ENCODE data around the gene NFIA.

Gene NFIA

DNA sequence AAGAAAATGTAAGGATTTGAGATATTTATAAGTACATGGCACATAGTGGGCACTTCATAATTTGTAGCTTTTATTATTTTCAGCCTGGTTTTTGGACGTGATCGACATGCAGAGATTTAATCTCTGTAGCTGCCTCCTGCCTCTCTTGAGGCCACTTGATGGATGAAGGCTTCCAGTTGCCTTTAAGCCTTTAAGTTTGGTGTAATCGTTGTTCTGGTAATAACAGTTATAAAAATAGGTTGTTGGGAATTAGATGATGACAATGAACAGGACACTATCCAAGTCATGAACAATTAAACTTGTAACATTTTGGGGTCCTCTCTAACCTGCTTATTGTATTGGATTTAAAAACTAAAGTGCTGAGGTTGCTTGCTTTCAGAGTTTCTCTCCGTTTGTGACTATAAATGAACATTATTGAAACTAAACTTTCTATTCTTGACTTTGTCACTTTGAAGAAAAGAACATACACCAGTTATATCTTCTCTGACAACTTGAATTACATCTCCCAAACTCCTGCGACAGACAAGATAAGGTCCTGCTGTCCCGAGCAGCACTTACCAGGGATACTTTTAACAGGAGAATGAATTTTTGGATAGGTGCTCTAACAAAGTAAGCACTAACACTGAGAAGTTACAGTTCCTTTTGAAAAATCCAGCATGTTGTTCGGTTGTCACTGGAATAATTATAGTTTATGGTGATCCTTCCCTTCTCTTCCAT, 295.0 kb downstream of the NFIA start:
- Histone ChIP-seq H2AFZ (ENCODE audit: low read length) (no peak overlapping the region), H4K91ac (ENCODE audit: low read depth, low read length, poor library complexity) (no peak overlapping the region), H3K4me1 (ENCODE audit: control insufficient read depth in 2 of 2, insufficient read depth in 1 of 2, low read depth in 1 of 2, low read length in 2 of 2) (peaks cover 0 to 2% of the 10 kb centered on the region in 2 donors), H2BK5ac (ENCODE audit: low read length) (no peak overlapping the region), H3K4me3 (ENCODE audit: low read length in 2 of 2) (no peak overlapping the region), H3K14ac (ENCODE audit: low read length) (no peak overlapping the region), H3K79me1 (ENCODE audit: low read depth, low read length) (no peaks in the 10 kb centered on the region), H3K36me3 (replicated peaks in 1 of 2; ENCODE audit: control insufficient read depth in 2 of 2, insufficient read depth in 2 of 2, low read length in 2 of 2) (no peaks in the 10 kb centered on the region), H3K18ac (ENCODE audit: low read length) (no peak overlapping the region), H3K4ac (ENCODE audit: low read length) (no peak overlapping the region), H2BK12ac (ENCODE audit: low read length) (no peak overlapping the region), H3K27me3 (ENCODE audit: control insufficient read depth in 3 of 3, insufficient read depth in 3 of 3, low read depth in 1 of 3, low read length in 3 of 3) (no peaks in the 10 kb centered on the region), H4K8ac (ENCODE audit: low read depth, low read length) (no peak overlapping the region), H3K23ac (ENCODE audit: low read depth, low read length, poor library complexity) (no peak overlapping the region), H3K9me3 (replicated peaks in 1 of 2; ENCODE audit: control insufficient read depth in 2 of 2, insufficient read depth in 1 of 2, low read depth in 1 of 2, low read length in 2 of 2) (no peaks in the 10 kb centered on the region), H3K27ac (replicated peaks; ENCODE audit: low read length) (no peak overlapping the region), H3K9ac (ENCODE audit: low read depth, low read length, poor library complexity) (no peak overlapping the region), H2BK15ac (ENCODE audit: low read length) (no peak overlapping the region), H2BK120ac (ENCODE audit: low read depth, low read length) (no peak overlapping the region), H2AK5ac (ENCODE audit: low read depth, low read length) (no peak overlapping the region), H3K4me2 (ENCODE audit: insufficient read depth, low read length, poor library complexity, severe bottlenecking) (no peak overlapping the region)
- no peak for DNase-seq (ENCODE audit: low spot score)
- no CpG with 5 or more reads among the region's 7 CpGs for WGBS, 2 donors (ENCODE audit: extremely low coverage in 2 of 2, insufficient read length in 2 of 2, insufficient replicate concordance in 1 of 2)

DNA sequence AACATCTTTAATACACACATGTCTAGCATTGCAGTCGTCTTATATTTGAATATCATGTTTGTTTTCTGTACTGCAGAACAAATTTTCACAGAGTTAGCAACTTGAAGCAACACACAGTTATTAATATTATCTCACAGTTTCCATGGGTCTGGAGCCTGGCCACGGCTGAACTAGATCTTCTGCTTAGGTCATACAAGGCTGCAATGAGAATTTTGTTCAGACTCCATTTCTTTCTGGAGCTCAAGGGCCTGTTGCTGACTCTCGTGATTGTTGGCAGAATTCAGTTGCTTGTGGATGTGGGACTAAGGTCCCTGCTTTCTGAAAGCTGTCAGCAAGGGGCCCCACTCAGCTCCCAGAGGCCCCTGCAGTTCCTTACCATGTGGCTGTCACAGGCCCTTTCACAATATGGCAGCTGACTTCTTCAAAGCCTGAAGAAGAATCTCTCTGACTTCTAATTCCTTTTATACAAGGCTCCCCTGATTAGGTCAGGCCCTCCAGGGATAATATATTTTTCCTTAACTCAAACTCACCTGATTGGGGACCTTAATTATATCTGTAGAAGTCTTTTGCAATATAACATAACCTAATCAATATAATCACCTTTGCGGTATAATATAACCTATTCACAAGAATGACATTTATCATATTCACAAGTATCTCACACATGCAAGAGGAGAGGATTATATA, 296.3 kb downstream of the NFIA start:
- H3K79me1 ChIP-seq (ENCODE audit: low read depth, low read length) = no peaks in the 10 kb centered on the region
- H3K4me1 ChIP-seq (ENCODE audit: control insufficient read depth in 2 of 2, insufficient read depth in 1 of 2, low read depth in 1 of 2, low read length in 2 of 2) = no peaks in the 10 kb centered on the region
- H2BK12ac ChIP-seq (ENCODE audit: low read length) = no peak overlapping the region
- H3K9me3 ChIP-seq (replicated peaks in 1 of 2; ENCODE audit: control insufficient read depth in 2 of 2, insufficient read depth in 1 of 2, low read depth in 1 of 2, low read length in 2 of 2) = no peaks in the 10 kb centered on the region
- H4K91ac ChIP-seq (ENCODE audit: low read depth, low read length, poor library complexity) = no peak overlapping the region
- H3K36me3 ChIP-seq (replicated peaks in 1 of 2; ENCODE audit: control insufficient read depth in 2 of 2, insufficient read depth in 2 of 2, low read length in 2 of 2) = no peaks in the 10 kb centered on the region
- H3K23ac ChIP-seq (ENCODE audit: low read depth, low read length, poor library complexity) = no peak overlapping the region
- H2BK120ac ChIP-seq (ENCODE audit: low read depth, low read length) = no peak overlapping the region
- H3K4ac ChIP-seq (ENCODE audit: low read length) = no peak overlapping the region
- H2BK5ac ChIP-seq (ENCODE audit: low read length) = no peak overlapping the region
- no peak overlapping the region for H3K4me2 ChIP-seq (ENCODE audit: insufficient read depth, low read length, poor library complexity, severe bottlenecking)
- H2AK5ac ChIP-seq (ENCODE audit: low read depth, low read length) = no peak overlapping the region
- H2BK15ac ChIP-seq (ENCODE audit: low read length) = no peak overlapping the region
- H2AFZ ChIP-seq (ENCODE audit: low read length) = no peak overlapping the region
- H3K4me3 ChIP-seq (ENCODE audit: low read length in 2 of 2) = no peak overlapping the region
- H3K14ac ChIP-seq (ENCODE audit: low read length) = no peak overlapping the region
- WGBS, 2 donors (ENCODE audit: extremely low coverage in 2 of 2, insufficient read length in 2 of 2, insufficient replicate concordance in 1 of 2) = no CpG with 5 or more reads among the region's 4 CpGs
- no peak overlapping the region for H3K27ac ChIP-seq (replicated peaks; ENCODE audit: low read length)
- DNase-seq (ENCODE audit: low spot score) = no peak
- no peak overlapping the region for H3K9ac ChIP-seq (ENCODE audit: low read depth, low read length, poor library complexity)
- no peak overlapping the region for H3K18ac ChIP-seq (ENCODE audit: low read length)
- no peak overlapping the region for H4K8ac ChIP-seq (ENCODE audit: low read depth, low read length)
- H3K27me3 ChIP-seq (ENCODE audit: control insufficient read depth in 3 of 3, insufficient read depth in 3 of 3, low read depth in 1 of 3, low read length in 3 of 3) = no peaks in the 10 kb centered on the region

DNA sequence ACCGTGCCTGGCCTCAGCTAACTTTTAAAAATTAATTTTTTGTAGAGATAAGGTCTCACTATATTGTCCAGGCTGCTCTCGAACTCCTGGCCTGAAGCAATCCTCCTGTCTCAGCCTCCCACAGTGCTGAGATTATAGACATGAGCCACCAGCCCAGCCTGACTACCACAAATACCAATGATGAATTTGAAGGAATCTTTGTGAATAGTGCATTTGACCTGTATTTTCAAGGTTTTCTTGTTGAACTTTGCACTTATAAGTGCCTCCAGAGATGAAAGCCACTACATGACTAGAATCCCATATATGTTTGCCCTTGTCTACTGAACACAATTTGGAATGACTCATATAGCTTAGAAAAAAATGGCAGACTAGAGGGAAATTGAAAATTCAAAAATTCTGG, 297.3 kb downstream of the NFIA start:
- no peaks in the 10 kb centered on the region for H3K36me3 ChIP-seq (replicated peaks in 1 of 2; ENCODE audit: control insufficient read depth in 2 of 2, insufficient read depth in 2 of 2, low read length in 2 of 2)
- H3K4ac ChIP-seq (ENCODE audit: low read length) = no peak overlapping the region
- H3K27me3 ChIP-seq (ENCODE audit: control insufficient read depth in 3 of 3, insufficient read depth in 3 of 3, low read depth in 1 of 3, low read length in 3 of 3) = no peaks in the 10 kb centered on the region
- no peak overlapping the region for H2BK15ac ChIP-seq (ENCODE audit: low read length)
- no peaks in the 10 kb centered on the region for H3K79me1 ChIP-seq (ENCODE audit: low read depth, low read length)
- no peak overlapping the region for H2AK5ac ChIP-seq (ENCODE audit: low read depth, low read length)
- no peaks in the 10 kb centered on the region for H3K9me3 ChIP-seq (replicated peaks in 1 of 2; ENCODE audit: control insufficient read depth in 2 of 2, insufficient read depth in 1 of 2, low read depth in 1 of 2, low read length in 2 of 2)
- H3K23ac ChIP-seq (ENCODE audit: low read depth, low read length, poor library complexity) = no peak overlapping the region
- no peak overlapping the region for H3K9ac ChIP-seq (ENCODE audit: low read depth, low read length, poor library complexity)
- H3K4me1 ChIP-seq (ENCODE audit: control insufficient read depth in 2 of 2, insufficient read depth in 1 of 2, low read depth in 1 of 2, low read length in 2 of 2) = no peaks in the 10 kb centered on the region
- no peak overlapping the region for H3K4me2 ChIP-seq (ENCODE audit: insufficient read depth, low read length, poor library complexity, severe bottlenecking)
- no peak overlapping the region for H2BK12ac ChIP-seq (ENCODE audit: low read length)
- no peak overlapping the region for H3K27ac ChIP-seq (replicated peaks; ENCODE audit: low read length)
- no CpG with 5 or more reads among the region's 2 CpGs for WGBS, 2 donors (ENCODE audit: extremely low coverage in 2 of 2, insufficient read length in 2 of 2, insufficient replicate concordance in 1 of 2)
- H3K14ac ChIP-seq (ENCODE audit: low read length) = no peak overlapping the region
- no peak overlapping the region for H4K91ac ChIP-seq (ENCODE audit: low read depth, low read length, poor library complexity)
- H3K4me3 ChIP-seq (ENCODE audit: low read length in 2 of 2) = no peak overlapping the region
- no peak overlapping the region for H2AFZ ChIP-seq (ENCODE audit: low read length)
- H2BK5ac ChIP-seq (ENCODE audit: low read length) = no peak overlapping the region
- H2BK120ac ChIP-seq (ENCODE audit: low read depth, low read length) = no peak overlapping the region
- H4K8ac ChIP-seq (ENCODE audit: low read depth, low read length) = no peak overlapping the region
- no peak for DNase-seq (ENCODE audit: low spot score)
- H3K18ac ChIP-seq (ENCODE audit: low read length) = no peak overlapping the region

DNA sequence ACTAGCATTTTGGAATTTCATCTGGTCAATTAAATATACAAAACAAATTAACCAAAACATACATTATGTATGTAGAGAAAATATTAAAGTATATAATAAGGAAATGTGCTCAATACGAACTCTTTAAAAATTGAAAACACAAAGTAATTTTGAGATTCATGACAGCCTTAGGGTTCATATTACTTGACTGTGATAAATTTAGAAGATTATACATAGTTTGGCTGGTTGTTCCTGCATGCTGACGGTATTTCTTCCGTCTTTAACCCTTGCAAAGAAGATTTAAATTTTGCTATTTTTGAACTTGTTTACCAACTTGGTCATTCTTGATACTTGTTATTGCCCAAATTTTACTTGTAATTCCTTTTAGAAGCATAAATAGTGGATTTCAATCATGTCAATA, 298.2 kb downstream of the NFIA start:
- Histone ChIP-seq H2BK120ac (ENCODE audit: low read depth, low read length) (no peak overlapping the region), H3K79me1 (ENCODE audit: low read depth, low read length) (no peaks in the 10 kb centered on the region), H4K8ac (ENCODE audit: low read depth, low read length) (no peak overlapping the region), H4K91ac (ENCODE audit: low read depth, low read length, poor library complexity) (no peak overlapping the region), H3K23ac (ENCODE audit: low read depth, low read length, poor library complexity) (no peak overlapping the region), H3K4me2 (ENCODE audit: insufficient read depth, low read length, poor library complexity, severe bottlenecking) (no peak overlapping the region), H2AK5ac (ENCODE audit: low read depth, low read length) (no peak overlapping the region), H3K27ac (replicated peaks; ENCODE audit: low read length) (no peak overlapping the region), H2BK5ac (ENCODE audit: low read length) (no peak overlapping the region), H3K36me3 (replicated peaks in 1 of 2; ENCODE audit: control insufficient read depth in 2 of 2, insufficient read depth in 2 of 2, low read length in 2 of 2) (no peaks in the 10 kb centered on the region), H3K18ac (ENCODE audit: low read length) (no peak overlapping the region), H3K27me3 (ENCODE audit: control insufficient read depth in 3 of 3, insufficient read depth in 3 of 3, low read depth in 1 of 3, low read length in 3 of 3) (no peaks in the 10 kb centered on the region), H2BK15ac (ENCODE audit: low read length) (no peak overlapping the region), H3K14ac (ENCODE audit: low read length) (no peak overlapping the region), H3K9ac (ENCODE audit: low read depth, low read length, poor library complexity) (no peak overlapping the region), H2BK12ac (ENCODE audit: low read length) (no peak overlapping the region), H2AFZ (ENCODE audit: low read length) (no peak overlapping the region), H3K9me3 (replicated peaks in 1 of 2; ENCODE audit: control insufficient read depth in 2 of 2, insufficient read depth in 1 of 2, low read depth in 1 of 2, low read length in 2 of 2) (no peaks in the 10 kb centered on the region), H3K4me3 (ENCODE audit: low read length in 2 of 2) (no peak overlapping the region), H3K4me1 (ENCODE audit: control insufficient read depth in 2 of 2, insufficient read depth in 1 of 2, low read depth in 1 of 2, low read length in 2 of 2) (no peaks in the 10 kb centered on the region), H3K4ac (ENCODE audit: low read length) (no peak overlapping the region)
- no CpG with 5 or more reads among the region's 3 CpGs for WGBS, 2 donors (ENCODE audit: extremely low coverage in 2 of 2, insufficient read length in 2 of 2, insufficient replicate concordance in 1 of 2)
- no peak for DNase-seq (ENCODE audit: low spot score)
